HCT116 (cell line): Measurements from ENCODE around the gene EIF4ENIF1. TPM values are rescaled to one million over a fixed set of nuclear protein-coding genes. Genes with fewer than 3 reads are reported as not detected.

Source experiments
- ATAC-seq: fragments of 200-7000 bp; cut with Tn5 transposase; 2 replicates; pipeline ENCODE4 v1.9.1; 2020; ENCODE audit warnings: mild to moderate bottlenecking, moderate library complexity
- BruUV-seq: library from RNA; stranded (reverse); fragments of 400-500 nt; replicated peaks from 2 replicates; lab custom pipeline; 2021; lab: Mats Ljungman, UMichigan
- CTCF ChIA-PET: fragments of 300-600 bp; sonication (Branson Sonifier 250); formaldehyde crosslinking; loops from one replicate; lab custom pipeline; 2021; ENCODE audit warnings: antibody characterized with exemption; lab: Charles Lee
- POLR2A ChIA-PET: fragments of 300-600, 350-600 bp; sonication (Branson Sonifier 250); formaldehyde crosslinking; loops from one replicate; lab custom pipeline; 2021; ENCODE audit warnings: antibody characterized with exemption; lab: Charles Lee
- RAD21 ChIA-PET, 2 experiments: fragments of 300-600 bp; sonication (Branson Sonifier 250); formaldehyde crosslinking; loops; one replicate each; lab custom pipeline; 2023; ENCODE audit warnings: low total read pairs in 2 of 2; ENCODE audit not compliant: uncharacterized antibody in 2 of 2, unreplicated experiment in 2 of 2, low non-redundant PET in 1 of 2; lab: Charles Lee
- DNase-seq: peaks from one replicate; pipeline ENCODE4 v3.0.0-alpha.2; 2010; ENCODE audit warnings: low read depth, low spot score
- H2AFZ ChIP-seq: fragments of 200-600 bp; shearing (Covaris generic), sonication (generic); 2 replicates; pipeline ENCODE4 v1.6.1; 2017; ENCODE audit warnings: low read depth, mixed run types, mixed read lengths, antibody characterized with exemption, low read length; ENCODE audit not compliant: poor library complexity, severe bottlenecking
- H3K27ac ChIP-seq: 2 replicates; pipeline ENCODE4 v1.5.1; 2012; ENCODE audit warnings: low read depth, low read length
- H3K27me3 ChIP-seq: fragments of 200-600 bp; sonication (generic); 2 replicates; pipeline ENCODE4 v1.6.1; 2016; ENCODE audit warnings: mixed run types, low read length, mixed read lengths; ENCODE audit not compliant: insufficient read depth
- H3K36me3 ChIP-seq, 2 experiments: fragments of 200-500 bp in 1 of 2; fragments of 200-600 bp in 1 of 2; sonication (Bioruptor generic) in 1 of 2; sonication (generic) in 1 of 2; 2 replicates each; pipeline versions ENCODE4 v1.5.1 to v1.6.1; 2014 to 2016; ENCODE audit warnings: low read length in 2 of 2, inconsistent platforms in 1 of 2, mixed read lengths in 1 of 2, mixed run types in 1 of 2; ENCODE audit not compliant: insufficient read depth in 2 of 2, control insufficient read depth in 1 of 2
- H3K4me1 ChIP-seq, 2 experiments: fragments of 200-600 bp in 1 of 2; sonication (generic) in 1 of 2; 2 replicates each; pipeline versions ENCODE4 v1.5.1 to v1.6.1; 2012 to 2017; ENCODE audit warnings: low read length in 2 of 2, inconsistent platforms in 1 of 2, mild to moderate bottlenecking in 1 of 2, mixed read lengths in 1 of 2, mixed run types in 1 of 2, moderate library complexity in 1 of 2; ENCODE audit not compliant: insufficient read depth in 2 of 2, control insufficient read depth in 1 of 2
- H3K4me2 ChIP-seq: fragments of 200-600 bp; sonication (generic); 2 replicates; pipeline ENCODE4 v1.6.1; 2017; ENCODE audit warnings: mixed run types, low read length, mixed read lengths
- H3K4me3 ChIP-seq, 2 experiments: fragments of 200-600 bp in 1 of 2; sonication (generic) in 1 of 2; replicated peaks in 1 of 2; 2 replicates each; pipeline ENCODE4 v1.5.1; 2011 to 2016; ENCODE audit warnings: low read length in 2 of 2, control low read depth in 1 of 2, low read depth in 1 of 2, mild to moderate bottlenecking in 1 of 2, mixed read lengths in 1 of 2, mixed run types in 1 of 2
- H3K79me2 ChIP-seq: fragments of 200-600 bp; sonication (generic); 2 replicates; pipeline ENCODE4 v1.6.1; 2017; ENCODE audit warnings: mild to moderate bottlenecking, mixed run types, low read length, moderate library complexity, mixed read lengths; ENCODE audit not compliant: insufficient read depth
- H3K9ac ChIP-seq: fragments of 200-600 bp; sonication (generic); 2 replicates; pipeline ENCODE4 v1.6.1; 2016; ENCODE audit warnings: low read length, mixed read lengths
- H3K9me2 ChIP-seq: fragments of 200-600 bp; sonication (generic), shearing (Covaris generic); 2 replicates; pipeline ENCODE4 v1.6.1; 2017; ENCODE audit warnings: mixed run types, mild to moderate bottlenecking, moderate library complexity; ENCODE audit not compliant: insufficient read depth
- H3K9me3 ChIP-seq, 2 experiments: fragments of 200-500 bp in 1 of 2; fragments of 200-600 bp in 1 of 2; sonication (Bioruptor generic) in 1 of 2; sonication (generic) in 1 of 2; 2 replicates each; pipeline ENCODE4 v1.6.1; 2014 to 2017; ENCODE audit warnings: low read length in 2 of 2, mixed read lengths in 2 of 2, inconsistent platforms in 1 of 2, low read depth in 1 of 2, mild to moderate bottlenecking in 1 of 2, mixed run types in 1 of 2, moderate library complexity in 1 of 2; ENCODE audit not compliant: control insufficient read depth in 1 of 2, insufficient read depth in 1 of 2
- H4K20me1 ChIP-seq: fragments of 200-600 bp; sonication (generic), shearing (Covaris generic); 2 replicates; pipeline ENCODE4 v1.6.1; 2017; ENCODE audit warnings: mixed run types, mild to moderate bottlenecking, moderate library complexity; ENCODE audit not compliant: insufficient read depth
- ATF3 ChIP-seq: IDR thresholded peaks from 2 replicates; pipeline ENCODE4 v1.6.1; 2012
- CEBPB ChIP-seq: IDR thresholded peaks from 2 replicates; pipeline ENCODE4 v1.6.1; 2012; ENCODE audit warnings: low read depth
- EGR1 ChIP-seq: IDR thresholded peaks from 2 replicates; pipeline ENCODE4 v1.6.1; 2012; ENCODE audit warnings: low read depth
- ELF1 ChIP-seq: IDR thresholded peaks from 2 replicates; pipeline ENCODE4 v1.6.1; 2012; ENCODE audit warnings: low read depth, borderline replicate concordance
- EZH2 ChIP-seq: fragments of 200-600 bp; sonication (generic); IDR thresholded peaks from 2 replicates; pipeline ENCODE4 v1.6.1; 2017; ENCODE audit warnings: antibody characterized with exemption, mixed run types
- FOSL1 ChIP-seq: IDR thresholded peaks from 2 replicates; pipeline ENCODE4 v1.6.1; 2012; ENCODE audit warnings: low read depth
- JUND ChIP-seq: IDR thresholded peaks from 2 replicates; pipeline ENCODE4 v1.6.1; 2012
- MAX ChIP-seq: IDR thresholded peaks from 2 replicates; pipeline ENCODE4 v1.6.1; 2012
- POLR2A ChIP-seq: IDR thresholded peaks from 2 replicates; pipeline ENCODE4 v1.7.0; 2011; ENCODE audit warnings: borderline replicate concordance; ENCODE audit not compliant: insufficient read depth, insufficient read length; ENCODE audit errors: extremely low read depth
- POLR2AphosphoS5 ChIP-seq: IDR thresholded peaks from 2 replicates; pipeline ENCODE4 v1.6.1; 2011; ENCODE audit warnings: mild to moderate bottlenecking, low read depth, low read length, moderate library complexity
- TCF7L2 ChIP-seq: IDR thresholded peaks from 2 replicates; pipeline ENCODE4 v1.7.0; 2011; ENCODE audit warnings: borderline replicate concordance, inconsistent platforms; ENCODE audit not compliant: insufficient read depth, insufficient read length; ENCODE audit errors: extremely low read depth
- YY1 ChIP-seq: IDR thresholded peaks from 2 replicates; pipeline ENCODE4 v1.6.1; 2011; ENCODE audit warnings: low read length, low read depth, moderate library complexity, mild to moderate bottlenecking; ENCODE audit not compliant: insufficient replicate concordance; ENCODE audit errors: extremely low read depth
- ZFX ChIP-seq: fragments of 450-650 bp; IDR thresholded peaks from 2 replicates; pipeline ENCODE4 v1.6.1; 2017
- ZNF274 ChIP-seq: fragments of 200-500 bp; sonication (Bioruptor generic); IDR thresholded peaks from 2 replicates; pipeline ENCODE4 v1.6.1; 2014; ENCODE audit warnings: mild to moderate bottlenecking, low read depth, low read length, inconsistent platforms
- intact Hi-C: fragments of 100-400 bp; cut with micrococcal nuclease; formaldehyde crosslinking; loops from 2 replicates; pipeline ENCODE4 v1.10.0; 2022
- total RNA-seq: library from RNA; stranded (reverse); gene quantifications from one replicate; pipeline ENCODE4 v1.2.1, GENCODE V29; 2021; ENCODE audit not compliant: unreplicated experiment
- TF ChIP-seq, protein P1 (sequence below), 3 experiments: fragments of 200-600 bp in 1 of 3; sonication (generic) in 1 of 3; IDR thresholded peaks in 2 of 3; conservative IDR thresholded peaks in 1 of 3; 2 replicates each; pipeline ENCODE4 v1.5.1; 2012 to 2017; ENCODE audit warnings: low read depth in 2 of 3, low read length in 2 of 3, antibody characterized with exemption in 1 of 3, borderline replicate concordance in 1 of 3, control low read depth in 1 of 3, mild to moderate bottlenecking in 1 of 3, mixed read lengths in 1 of 3, mixed run types in 1 of 3, moderate library complexity in 1 of 3; ENCODE audit not compliant: insufficient read depth in 1 of 3
- TF ChIP-seq, protein P2 (sequence below): IDR thresholded peaks from 2 replicates; pipeline ENCODE4 v1.6.1; 2012; ENCODE audit warnings: low read depth

EIF4ENIF1 gene
- total RNA-seq, 1 experiment from 2014 or later = 24.2 TPM

- Histone ChIP-seq H3K9me3 (no peaks in the 10 kb centered on the region), H3K9me2 (no peaks in the 10 kb centered on the region), H2AFZ (no peak overlapping the region), H3K27me3 (no peaks in the 10 kb centered on the region), H3K4me3 (no peak overlapping the region), H3K4me1 (no peaks in the 10 kb centered on the region), H3K9ac (no peak overlapping the region), H3K79me2 (no peaks in the 10 kb centered on the region), H3K4me2 (no peak overlapping the region), H3K27ac (no peak overlapping the region), H4K20me1 (no peaks in the 10 kb centered on the region), H3K36me3 (peaks cover 5 to 11% of the 10 kb centered on the region in 2 experiments; a peak in 3 of 4 replicates)
- intact Hi-C loops = no loop called here
- TF ChIP-seq TCF7L2 = no peak
- TF ChIP-seq MAX = no peak
- no peak for TF ChIP-seq FOSL1
- no peak for TF ChIP-seq JUND
- no peak for TF ChIP-seq EZH2
- TF ChIP-seq CEBPB = no peak
- TF ChIP-seq POLR2A = no peak
- no peak for TF ChIP-seq ATF3
- no peak for TF ChIP-seq ELF1
- no peak for TF ChIP-seq EGR1
- no peak for TF ChIP-seq POLR2AphosphoS5
- TF ChIP-seq ZNF274 = no peak
- DNase-seq (no peak), ATAC-seq (no peak)
- ChIA-PET POLR2A (interaction anchor here (1.4 kb wide), 1 partner anchor 12 kb away, joined by 3 read pairs; no protein-coding TSS in a partner anchor), CTCF (no interaction called here), RAD21 (no interaction called here)
- BruUV-seq = no TSS peak
Observed at GRCh38 chr22:31448382-31448781, 41.3 kb downstream of the EIF4ENIF1 start.

DNA sequence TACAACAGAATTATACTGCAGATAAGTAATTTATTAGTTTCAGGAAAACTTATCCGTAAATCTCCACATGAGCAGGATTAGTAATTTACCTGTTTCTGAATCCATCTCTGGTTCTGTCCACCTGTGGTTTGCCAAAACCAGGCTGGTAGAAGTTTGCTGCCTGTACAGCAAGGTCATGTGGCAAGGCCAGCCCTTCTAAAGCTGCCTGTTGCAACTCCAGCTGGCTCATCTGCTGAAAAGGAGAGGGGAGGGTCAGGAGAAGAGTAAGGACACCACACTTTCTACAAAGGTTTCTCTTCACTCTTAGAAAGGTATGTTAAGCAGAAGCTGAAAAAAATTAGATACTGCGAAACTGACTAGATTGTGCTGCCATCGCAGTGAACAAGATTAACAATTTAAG lies 42.3 kb downstream of the EIF4ENIF1 start:
- no peaks in the 10 kb centered on the region for H3K27me3 ChIP-seq
- ATAC-seq = no peak
- TF ChIP-seq, protein P1, sequence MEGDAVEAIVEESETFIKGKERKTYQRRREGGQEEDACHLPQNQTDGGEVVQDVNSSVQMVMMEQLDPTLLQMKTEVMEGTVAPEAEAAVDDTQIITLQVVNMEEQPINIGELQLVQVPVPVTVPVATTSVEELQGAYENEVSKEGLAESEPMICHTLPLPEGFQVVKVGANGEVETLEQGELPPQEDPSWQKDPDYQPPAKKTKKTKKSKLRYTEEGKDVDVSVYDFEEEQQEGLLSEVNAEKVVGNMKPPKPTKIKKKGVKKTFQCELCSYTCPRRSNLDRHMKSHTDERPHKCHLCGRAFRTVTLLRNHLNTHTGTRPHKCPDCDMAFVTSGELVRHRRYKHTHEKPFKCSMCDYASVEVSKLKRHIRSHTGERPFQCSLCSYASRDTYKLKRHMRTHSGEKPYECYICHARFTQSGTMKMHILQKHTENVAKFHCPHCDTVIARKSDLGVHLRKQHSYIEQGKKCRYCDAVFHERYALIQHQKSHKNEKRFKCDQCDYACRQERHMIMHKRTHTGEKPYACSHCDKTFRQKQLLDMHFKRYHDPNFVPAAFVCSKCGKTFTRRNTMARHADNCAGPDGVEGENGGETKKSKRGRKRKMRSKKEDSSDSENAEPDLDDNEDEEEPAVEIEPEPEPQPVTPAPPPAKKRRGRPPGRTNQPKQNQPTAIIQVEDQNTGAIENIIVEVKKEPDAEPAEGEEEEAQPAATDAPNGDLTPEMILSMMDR (IDR thresholded peaks at IDR 0.05 in 2 of 3, conservative IDR thresholded peaks at IDR 0.05 in 1 of 3; ENCODE audit: borderline replicate concordance in 1 of 3, insufficient read depth in 1 of 3, low read depth in 2 of 3, low read length in 2 of 3) = no peak
- TF ChIP-seq EGR1 (no peak), YY1 (no peak), ELF1 (no peak), POLR2AphosphoS5 (no peak), ZFX (no peak)
- TF ChIP-seq, protein P2, sequence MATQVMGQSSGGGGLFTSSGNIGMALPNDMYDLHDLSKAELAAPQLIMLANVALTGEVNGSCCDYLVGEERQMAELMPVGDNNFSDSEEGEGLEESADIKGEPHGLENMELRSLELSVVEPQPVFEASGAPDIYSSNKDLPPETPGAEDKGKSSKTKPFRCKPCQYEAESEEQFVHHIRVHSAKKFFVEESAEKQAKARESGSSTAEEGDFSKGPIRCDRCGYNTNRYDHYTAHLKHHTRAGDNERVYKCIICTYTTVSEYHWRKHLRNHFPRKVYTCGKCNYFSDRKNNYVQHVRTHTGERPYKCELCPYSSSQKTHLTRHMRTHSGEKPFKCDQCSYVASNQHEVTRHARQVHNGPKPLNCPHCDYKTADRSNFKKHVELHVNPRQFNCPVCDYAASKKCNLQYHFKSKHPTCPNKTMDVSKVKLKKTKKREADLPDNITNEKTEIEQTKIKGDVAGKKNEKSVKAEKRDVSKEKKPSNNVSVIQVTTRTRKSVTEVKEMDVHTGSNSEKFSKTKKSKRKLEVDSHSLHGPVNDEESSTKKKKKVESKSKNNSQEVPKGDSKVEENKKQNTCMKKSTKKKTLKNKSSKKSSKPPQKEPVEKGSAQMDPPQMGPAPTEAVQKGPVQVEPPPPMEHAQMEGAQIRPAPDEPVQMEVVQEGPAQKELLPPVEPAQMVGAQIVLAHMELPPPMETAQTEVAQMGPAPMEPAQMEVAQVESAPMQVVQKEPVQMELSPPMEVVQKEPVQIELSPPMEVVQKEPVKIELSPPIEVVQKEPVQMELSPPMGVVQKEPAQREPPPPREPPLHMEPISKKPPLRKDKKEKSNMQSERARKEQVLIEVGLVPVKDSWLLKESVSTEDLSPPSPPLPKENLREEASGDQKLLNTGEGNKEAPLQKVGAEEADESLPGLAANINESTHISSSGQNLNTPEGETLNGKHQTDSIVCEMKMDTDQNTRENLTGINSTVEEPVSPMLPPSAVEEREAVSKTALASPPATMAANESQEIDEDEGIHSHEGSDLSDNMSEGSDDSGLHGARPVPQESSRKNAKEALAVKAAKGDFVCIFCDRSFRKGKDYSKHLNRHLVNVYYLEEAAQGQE = no peak

More for the DNA sequence above, 42.3 kb downstream of the EIF4ENIF1 start:
- CTCF ChIA-PET = no interaction called here
- H3K9me2 ChIP-seq = no peaks in the 10 kb centered on the region
- intact Hi-C loops = no loop called here
- H3K4me3 ChIP-seq = no peak overlapping the region
- RAD21 ChIA-PET = no interaction called here
- POLR2A ChIA-PET = no interaction called here
- no peak overlapping the region for H3K4me2 ChIP-seq
- peaks cover 8 to 15% of the 10 kb centered on the region in 2 experiments; a peak in 3 of 4 replicates for H3K36me3 ChIP-seq
- no peak overlapping the region for H3K27ac ChIP-seq
- no peaks in the 10 kb centered on the region for H3K9me3 ChIP-seq
- H2AFZ ChIP-seq = no peak overlapping the region
- no peaks in the 10 kb centered on the region for H4K20me1 ChIP-seq
- no TSS peak for BruUV-seq
- no peaks in the 10 kb centered on the region for H3K4me1 ChIP-seq
- no peak overlapping the region for H3K9ac ChIP-seq
- no peaks in the 10 kb centered on the region for H3K79me2 ChIP-seq
- DNase-seq = no peak
